Right kidney (tissue), 9 donors: Measurements from ENCODE around the gene SDR39U1.
A peak's percentile ranks its signal among the peaks of the same experiment; 100 is the strongest.
"Not testable (repeated sequence)": the region's sequence is repeated elsewhere in the genome, so short reads cannot be mapped to it uniquely, and the experiment has no call there.

Source experiments
- DNase-seq: peaks from one replicate; pipeline ENCODE4 v3.0.0-alpha.2; 2016
- long read RNA-seq, 8 donors: transcript quantifications; one replicate each; lab custom pipeline, GENCODE V29; 2026

SDR39U1 gene, protein sequence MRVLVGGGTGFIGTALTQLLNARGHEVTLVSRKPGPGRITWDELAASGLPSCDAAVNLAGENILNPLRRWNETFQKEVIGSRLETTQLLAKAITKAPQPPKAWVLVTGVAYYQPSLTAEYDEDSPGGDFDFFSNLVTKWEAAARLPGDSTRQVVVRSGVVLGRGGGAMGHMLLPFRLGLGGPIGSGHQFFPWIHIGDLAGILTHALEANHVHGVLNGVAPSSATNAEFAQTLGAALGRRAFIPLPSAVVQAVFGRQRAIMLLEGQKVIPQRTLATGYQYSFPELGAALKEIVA
- long read RNA-seq, donor 1, transcript SDR39U1-209 (4 exons, 1,203 nt) = minor isoform, 6 of 43 reads
- long read RNA-seq, donor 1, transcript SDR39U1-203 (5 exons, 1,507 nt) = major isoform, 13 of 43 reads
- long read RNA-seq, donor 1, transcript SDR39U1-201 (6 exons, 1,233 nt) = major isoform, 13 of 43 reads
- long read RNA-seq, donor 1, partial matches to known transcripts = 0 of 43 reads
- long read RNA-seq, donor 1, other reads (novel, unspliced or antisense) = 0 of 43 reads
- long read RNA-seq, donor 2, transcript SDR39U1-201 (6 exons, 1,233 nt) = major isoform, 12 of 19 reads
- long read RNA-seq, donor 2, partial matches to known transcripts = 0 of 19 reads
- long read RNA-seq, donor 2, other reads (novel, unspliced or antisense) = 0 of 19 reads
- long read RNA-seq, donor 3, transcript SDR39U1-205 (2 exons, 648 nt) = major isoform, 5 of 13 reads
- long read RNA-seq, donor 3, partial matches to known transcripts = 0 of 13 reads
- long read RNA-seq, donor 3, other reads (novel, unspliced or antisense) = 0 of 13 reads
- long read RNA-seq, donor 4, transcript SDR39U1-209 (4 exons, 1,203 nt) = minor isoform, 6 of 35 reads
- long read RNA-seq, donor 4, transcript SDR39U1-203 (5 exons, 1,507 nt) = minor isoform, 6 of 35 reads
- long read RNA-seq, donor 4, transcript SDR39U1-205 (2 exons, 648 nt) = minor isoform, 7 of 35 reads
- long read RNA-seq, donor 4, transcript SDR39U1-201 (6 exons, 1,233 nt) = major isoform, 12 of 35 reads
- long read RNA-seq, donor 4, partial matches to known transcripts = 0 of 35 reads
- long read RNA-seq, donor 4, other reads (novel, unspliced or antisense) = 0 of 35 reads
- long read RNA-seq, donor 5, transcript SDR39U1-203 (5 exons, 1,507 nt) = minor isoform, 6 of 32 reads
- long read RNA-seq, donor 5, transcript SDR39U1-201 (6 exons, 1,233 nt) = major isoform, 12 of 32 reads
- long read RNA-seq, donor 5, partial matches to known transcripts = 0 of 32 reads
- long read RNA-seq, donor 5, other reads (novel, unspliced or antisense) = 0 of 32 reads
- long read RNA-seq, donor 6, transcript SDR39U1-203 (5 exons, 1,507 nt) = minor isoform, 5 of 29 reads
- long read RNA-seq, donor 6, transcript SDR39U1-205 (2 exons, 648 nt) = minor isoform, 5 of 29 reads
- long read RNA-seq, donor 6, transcript SDR39U1-201 (6 exons, 1,233 nt) = major isoform, 11 of 29 reads
- long read RNA-seq, donor 6, partial matches to known transcripts = 0 of 29 reads
- long read RNA-seq, donor 6, other reads (novel, unspliced or antisense) = 0 of 29 reads
- long read RNA-seq, donor 7 = 0 reads
- long read RNA-seq, donor 8, transcript SDR39U1-203 (5 exons, 1,507 nt) = minor isoform, 10 of 43 reads
- long read RNA-seq, donor 8, transcript SDR39U1-201 (6 exons, 1,233 nt) = major isoform, 19 of 43 reads
- long read RNA-seq, donor 8, partial matches to known transcripts = 0 of 43 reads
- long read RNA-seq, donor 8, other reads (novel, unspliced or antisense) = 0 of 43 reads

DNA sequence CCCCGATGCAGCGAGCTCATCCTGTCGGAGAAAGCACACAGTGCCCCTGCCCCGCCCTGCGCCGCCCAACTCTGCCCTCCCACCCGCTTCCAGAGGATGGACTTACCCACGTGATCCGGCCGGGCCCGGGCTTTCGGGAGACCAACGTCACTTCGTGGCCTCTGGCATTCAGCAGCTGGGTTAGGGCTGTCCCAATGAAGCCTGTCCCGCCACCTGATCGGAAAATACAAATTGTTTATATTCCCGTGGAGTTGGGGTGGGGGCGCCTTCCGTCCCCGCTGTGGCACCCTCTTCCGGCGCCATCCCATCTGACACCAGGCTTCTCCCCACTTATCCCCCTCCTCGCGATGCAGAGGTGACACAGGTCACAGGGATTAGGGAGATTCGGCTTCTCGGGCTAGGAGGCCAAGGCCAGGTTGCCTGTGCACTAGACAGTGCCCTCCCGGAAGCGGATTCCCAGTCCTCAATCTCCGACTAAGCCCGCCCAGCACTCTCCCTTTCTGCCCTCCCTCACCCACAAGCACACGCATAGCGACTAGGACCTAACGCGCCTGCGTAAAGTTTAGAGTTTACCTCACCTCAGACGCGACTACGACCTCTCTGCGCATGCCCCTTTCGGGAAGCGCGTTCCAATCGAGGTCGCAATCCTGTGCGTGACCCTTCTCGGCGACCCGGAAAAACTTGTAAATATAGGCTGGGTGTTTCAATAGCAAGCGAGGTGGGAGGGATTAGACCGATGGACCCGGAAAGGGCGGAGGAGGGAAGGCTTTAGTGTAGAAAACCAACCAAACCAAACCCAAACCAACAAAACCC, at the start of gene SDR39U1:
Gene SDR39U1, minus strand, starts transcription at position 537 of the 813 bp plus-strand sequence. Its CDS starts 7 bp downstream, at position 530.
- peak; percentile 90 for DNase-seq

DNA sequence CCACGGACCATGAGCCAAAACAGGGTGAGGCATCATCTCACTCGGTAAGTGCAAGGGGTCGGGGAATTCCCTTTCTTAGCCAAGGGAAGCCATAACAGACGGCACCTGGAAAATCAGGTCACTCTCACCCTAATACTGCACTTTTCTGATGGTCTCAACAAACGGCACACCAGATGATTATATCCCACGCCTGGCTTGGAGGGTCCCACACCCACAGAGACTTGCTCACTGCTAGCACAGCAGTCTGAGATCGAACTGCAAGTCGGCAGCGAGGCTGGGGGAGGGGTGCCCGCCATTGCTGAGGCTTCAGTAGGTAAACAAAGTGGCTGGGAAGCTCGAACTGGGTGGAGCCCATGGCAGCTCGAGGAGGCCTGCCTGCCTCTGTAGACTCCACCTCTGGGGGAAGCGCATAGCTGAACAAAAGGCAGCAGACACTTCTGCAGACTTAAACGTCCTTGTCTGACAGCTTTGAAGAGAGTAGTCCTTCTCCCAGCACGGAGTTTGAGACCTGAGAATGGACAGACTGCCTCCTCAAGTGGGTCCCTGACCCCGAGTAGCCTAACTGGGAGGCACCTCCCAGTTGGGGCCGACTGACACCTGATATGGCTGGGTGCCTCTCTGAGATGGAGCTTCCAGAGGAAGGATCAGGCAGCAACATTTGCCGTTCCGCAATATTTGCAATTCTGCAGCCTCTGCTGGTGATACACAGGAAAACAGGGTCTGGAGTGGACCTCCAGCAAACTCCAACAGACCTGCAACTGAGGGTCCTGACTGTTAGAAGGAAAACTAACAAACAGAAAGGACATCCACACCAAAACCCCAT, 49.2 kb upstream of the SDR39U1 start:
- not testable (repeated sequence) for DNase-seq

DNA sequence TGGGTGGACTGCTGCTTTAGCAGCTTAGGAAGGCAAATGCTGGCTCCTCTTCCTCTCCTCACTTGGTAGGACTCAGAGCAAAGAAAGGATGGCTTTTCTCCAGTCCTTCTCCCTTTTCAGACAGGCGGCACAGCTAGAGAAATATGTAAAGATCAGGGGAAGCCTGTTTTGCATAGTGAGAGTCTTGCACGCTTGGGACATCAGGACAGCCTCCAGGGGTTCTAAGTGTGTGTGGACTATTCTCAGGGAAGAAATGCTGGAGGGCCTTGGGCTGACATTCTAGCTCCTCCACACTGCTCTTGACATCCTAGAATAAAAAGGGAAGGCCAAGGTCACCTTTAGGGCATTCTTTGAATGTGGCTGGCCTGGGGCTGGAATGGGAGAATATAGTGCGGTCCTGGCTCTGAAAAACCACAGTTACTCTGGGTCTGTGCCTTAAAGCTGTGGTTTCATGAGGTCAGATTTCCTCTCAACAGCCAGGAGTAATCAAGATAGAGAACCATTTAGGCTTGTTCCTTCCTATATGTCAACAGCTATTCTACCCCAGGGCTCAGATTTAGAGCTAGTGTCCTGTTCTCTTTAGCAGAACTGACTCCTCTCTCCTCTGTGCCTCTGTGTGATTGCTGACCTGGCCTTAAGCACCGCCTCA, 41.2 kb upstream of the SDR39U1 start:
- no peak for DNase-seq

DNA sequence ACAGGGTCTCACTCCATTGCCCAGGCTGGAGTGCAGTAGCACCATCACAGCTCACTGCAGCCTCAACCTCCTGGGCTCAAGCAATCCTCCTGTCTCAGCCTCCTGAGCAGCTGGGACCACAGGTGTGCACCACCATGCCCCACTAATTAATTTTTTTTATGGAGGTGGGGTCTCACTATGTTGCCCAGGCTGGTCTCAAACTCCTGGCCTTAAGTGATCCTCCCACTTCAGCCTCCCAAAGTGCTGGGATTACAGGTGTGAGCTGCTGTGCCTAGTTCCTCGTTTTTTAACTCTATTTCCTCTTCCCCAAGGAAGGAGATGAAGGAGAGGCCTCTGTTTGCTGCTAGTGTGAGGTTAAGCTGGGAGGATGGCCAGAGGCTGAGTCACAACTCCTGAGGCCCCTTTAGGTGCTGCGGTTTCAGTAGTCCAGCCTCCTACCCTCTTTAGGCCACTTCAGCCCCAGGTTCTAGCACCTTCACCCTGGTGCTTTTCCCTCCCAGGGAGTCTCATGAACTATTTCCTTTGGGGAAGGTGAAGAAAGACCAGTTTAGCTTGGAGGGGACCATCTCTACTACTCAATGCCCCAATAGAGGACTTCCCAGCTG, 40.2 kb upstream of the SDR39U1 start:
- not testable (repeated sequence) for DNase-seq

DNA sequence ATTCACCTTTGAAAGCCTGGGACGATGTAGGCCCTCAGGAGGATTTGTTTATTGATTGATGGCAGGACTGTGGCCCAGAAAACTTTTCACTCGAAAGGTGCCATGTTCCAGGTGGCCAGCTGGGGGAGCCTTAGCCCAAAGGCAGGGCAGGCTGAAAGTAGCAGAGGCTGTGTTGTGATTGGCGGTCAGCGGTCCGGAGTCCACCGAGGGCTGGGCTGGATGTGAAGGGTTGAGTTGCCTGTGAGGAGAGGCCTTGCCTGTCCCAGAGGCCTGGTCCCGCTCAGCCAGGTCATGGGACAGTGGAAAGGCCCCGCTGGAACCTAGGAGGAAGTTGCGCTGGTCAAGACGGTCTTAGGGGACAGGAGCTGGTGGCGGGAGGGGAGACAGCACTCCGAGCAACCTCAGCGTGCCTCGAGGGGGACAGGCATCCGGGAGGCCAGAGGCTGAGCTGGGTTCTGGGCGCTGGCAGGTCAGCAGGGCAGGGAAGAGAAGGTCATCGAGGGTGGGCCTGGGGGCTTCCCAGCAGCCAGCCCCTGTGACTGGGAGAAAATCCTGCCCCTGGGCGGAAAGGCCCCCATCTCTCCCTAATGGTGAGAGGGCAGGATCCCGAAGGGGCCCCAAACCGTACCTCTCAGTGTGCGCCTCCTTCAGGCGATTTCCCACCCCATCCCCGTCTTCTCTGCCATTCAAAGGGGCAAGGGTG, 39.2 kb upstream of the SDR39U1 start:
- peak; percentile 8 for DNase-seq

DNA sequence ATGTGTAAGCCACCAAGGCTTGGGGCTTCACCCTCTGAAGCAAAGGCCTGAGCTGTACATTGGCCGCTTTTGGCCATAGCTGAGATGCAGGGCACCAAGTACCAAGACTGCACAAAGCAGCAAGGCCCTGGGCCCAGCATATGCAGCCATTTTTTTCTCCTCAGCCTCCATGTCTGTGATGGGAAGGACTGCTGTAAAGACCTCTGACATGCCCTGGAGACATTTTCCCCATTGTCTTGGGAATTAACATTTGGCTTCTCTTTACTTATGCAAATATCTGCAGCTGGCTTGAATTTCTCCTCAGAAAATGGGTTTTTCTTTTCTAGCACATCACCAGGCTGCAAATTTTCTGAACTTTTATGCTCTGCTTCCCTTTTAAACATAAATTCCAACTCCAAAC, 37.4 kb upstream of the SDR39U1 start:
- DNase-seq = not testable (repeated sequence)

DNA sequence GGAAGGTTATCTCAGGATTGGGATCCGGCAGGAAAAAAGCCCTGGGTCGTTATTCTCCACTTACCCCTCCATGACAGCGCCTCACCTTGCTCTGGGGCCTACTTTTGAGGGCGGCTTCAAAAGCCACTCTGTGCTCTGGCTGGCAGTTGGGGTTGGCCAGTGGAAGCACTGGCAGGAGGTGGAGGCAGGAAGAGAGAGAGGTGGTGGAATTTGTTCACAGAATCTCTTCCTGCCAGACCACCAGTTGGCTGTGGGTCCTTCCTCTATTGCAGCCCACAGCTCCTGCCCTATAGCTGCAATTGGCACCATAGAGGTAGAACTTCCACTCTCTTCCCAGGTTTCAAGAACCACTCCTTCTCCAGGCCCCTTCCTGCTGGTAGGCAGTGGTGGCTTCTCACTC, 32.7 kb upstream of the SDR39U1 start:
- no peak for DNase-seq

DNA sequence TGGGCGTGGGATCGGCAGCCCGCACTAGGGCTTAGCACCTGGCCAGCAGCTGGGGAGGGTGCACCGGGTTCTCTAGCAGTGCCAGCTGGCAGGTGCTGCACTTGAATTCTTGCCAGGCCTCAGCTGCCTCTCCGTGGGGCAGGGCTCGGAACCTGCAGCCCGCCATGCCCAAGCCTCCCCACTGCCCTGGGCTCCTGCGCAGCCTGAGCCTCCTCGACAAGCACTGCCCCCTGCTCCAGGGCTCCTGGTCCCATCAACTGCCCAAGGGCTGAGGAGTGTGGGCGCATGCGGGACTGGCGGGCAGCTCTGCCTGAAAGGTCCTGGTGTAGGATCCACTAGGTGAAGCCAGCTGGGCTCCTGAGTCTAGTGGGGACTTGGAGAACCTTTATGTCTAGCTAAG, 30.6 kb upstream of the SDR39U1 start:
- DNase-seq = no peak

DNA sequence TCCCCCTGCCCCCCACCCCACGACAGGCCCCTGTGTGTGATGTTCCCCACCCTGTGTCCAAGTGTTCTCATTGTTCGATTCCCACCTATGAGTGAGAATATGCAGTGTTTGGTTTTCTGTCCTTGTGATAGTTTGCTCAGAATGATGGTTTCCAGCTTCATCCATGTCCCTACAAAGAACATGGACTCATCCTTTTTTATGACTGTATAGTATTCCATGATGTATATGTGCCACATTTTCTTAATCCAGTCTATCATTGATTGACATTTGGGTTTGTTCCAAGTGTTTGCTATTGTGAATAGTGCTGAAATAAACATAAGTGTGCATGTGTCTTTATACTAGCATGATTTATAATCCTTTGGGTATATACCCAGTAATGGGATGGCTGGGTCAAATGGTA, 27.9 kb upstream of the SDR39U1 start:
- DNase-seq = not testable (repeated sequence)

DNA sequence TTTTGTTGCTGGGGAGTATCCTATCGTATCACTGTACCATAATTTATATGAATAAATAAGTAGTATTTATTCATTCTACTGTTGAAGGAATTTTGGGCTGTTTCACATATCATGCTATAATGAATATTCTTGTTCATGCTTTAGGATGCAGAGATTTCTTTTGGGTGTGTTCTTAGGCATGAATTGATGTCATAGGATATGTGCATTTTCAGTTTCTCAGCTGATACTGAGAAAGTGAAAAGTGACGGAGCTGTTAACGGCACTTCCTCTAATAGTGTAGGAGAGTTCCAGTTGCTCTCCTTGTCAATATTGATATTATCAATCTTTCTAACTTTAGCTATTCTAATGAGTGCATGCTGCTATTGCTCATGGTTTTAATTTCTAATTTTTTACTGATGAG, 23.2 kb upstream of the SDR39U1 start:
- no peak for DNase-seq

DNA sequence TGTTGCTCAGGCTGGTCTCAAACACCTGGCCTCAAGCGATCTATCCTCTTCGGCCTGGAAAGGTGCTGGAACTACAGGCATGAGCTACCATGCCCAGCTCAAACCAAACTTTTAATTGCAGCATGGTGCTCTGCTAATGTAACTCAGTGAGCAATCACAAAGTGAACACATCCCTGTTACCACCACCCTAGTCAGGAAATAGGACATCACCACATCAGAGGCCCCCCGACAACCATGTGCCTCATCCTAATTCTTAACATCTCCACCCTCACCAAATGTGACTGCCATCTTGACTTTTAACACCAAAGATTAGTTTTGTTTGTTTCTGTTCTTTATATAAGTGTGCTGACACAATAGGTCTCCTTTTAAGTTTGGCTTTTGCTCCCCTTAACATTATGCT, 22.8 kb upstream of the SDR39U1 start:
- DNase-seq = no peak

DNA sequence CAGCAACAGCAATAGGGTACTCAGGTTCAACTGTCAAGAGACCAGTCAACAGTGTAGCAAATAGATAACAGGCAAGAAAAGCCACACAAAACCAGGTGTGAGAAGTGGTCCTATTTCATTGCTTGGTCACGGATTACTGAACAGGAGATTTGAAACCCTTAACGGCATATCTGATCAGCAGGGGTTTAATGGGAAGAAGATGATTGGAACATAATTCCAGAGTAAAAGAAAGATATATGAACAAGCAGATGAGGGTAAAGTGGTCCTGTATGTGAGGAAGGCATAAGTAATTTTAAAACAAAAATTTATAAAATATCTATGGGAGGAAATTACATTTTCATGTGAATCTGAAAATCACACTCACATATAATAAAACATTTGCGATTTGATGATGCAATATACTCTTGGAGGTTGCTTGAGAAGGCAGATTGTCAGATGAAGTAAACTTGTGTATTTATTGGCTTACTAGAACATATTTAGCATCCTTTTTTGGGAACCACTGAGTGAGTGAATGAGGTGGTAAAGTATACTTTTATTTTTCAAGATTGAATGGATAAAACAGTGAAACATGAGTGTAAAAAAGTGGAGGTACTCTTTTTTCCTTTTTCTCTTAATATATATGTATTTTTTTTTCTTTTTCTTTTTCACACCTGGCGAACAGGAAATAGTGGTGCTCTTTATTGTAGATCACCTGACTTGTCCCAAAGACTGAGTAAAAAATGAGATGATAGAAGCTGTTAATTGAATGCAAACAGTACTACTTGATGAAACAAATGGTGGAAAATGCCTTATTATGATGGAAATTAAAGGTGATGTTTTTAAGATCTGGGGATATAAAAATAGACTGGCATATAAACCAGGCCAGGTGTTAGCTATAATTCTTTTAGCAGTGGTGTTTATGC, 21.6 kb upstream of the SDR39U1 start:
- DNase-seq = no peak

DNA sequence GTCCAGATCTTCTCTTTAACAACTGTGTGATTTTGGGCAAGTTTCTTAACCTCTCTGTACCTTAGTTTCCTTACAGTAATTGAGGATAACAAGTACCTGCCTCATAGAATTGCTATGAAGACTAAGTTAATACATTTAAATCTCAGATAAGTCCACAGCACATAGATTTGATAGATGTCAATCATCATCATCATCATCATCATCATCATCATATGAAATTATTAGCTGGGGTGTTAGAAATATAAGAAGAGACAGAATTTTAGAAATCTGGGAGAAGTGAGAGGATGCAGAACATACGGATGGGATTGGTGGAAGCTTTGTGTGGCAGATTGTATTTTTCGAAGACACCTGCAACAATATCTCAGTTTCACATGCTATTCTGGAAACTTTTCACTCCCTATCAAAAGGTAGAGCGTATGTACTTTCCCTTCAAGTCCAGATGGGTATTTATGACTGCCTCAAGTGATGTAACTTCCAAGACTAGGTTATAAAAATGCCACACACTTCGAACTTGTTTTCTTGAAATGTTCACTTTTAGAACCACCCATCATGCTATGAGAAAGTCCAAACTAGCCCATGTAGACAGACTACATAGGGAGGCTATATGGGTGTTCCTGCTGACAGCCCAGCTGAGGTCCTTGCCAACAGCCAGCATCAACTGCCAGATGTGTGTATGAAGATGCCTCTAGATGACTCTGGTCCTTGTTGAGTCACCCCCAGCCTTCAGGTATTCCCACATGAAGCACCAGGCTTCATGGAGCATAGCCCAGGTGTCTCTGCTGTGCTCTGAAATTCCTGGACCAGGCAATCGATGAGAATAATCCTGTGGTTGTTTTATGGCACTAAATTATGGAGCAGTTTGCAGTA, 20.7 kb upstream of the SDR39U1 start:
- no peak for DNase-seq

DNA sequence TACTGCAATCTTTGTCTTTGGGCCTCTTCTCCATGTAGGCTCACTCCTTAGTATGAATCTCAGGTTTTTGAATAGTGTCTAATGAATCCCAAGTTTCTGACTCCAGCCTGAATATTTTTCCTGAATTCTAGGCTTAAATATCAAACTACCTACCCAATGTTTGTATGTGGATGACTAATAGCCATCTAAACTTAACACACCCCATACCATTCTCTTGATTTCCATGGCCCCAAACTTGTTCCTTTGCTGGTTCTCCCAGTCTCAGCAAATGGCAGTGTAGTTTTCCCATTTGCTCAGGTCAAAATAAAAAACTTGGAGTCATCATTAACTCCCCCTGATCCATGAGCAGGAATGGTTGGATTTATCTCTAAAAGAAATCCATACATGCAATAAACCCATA, 18.8 kb upstream of the SDR39U1 start:
- DNase-seq = no peak

DNA sequence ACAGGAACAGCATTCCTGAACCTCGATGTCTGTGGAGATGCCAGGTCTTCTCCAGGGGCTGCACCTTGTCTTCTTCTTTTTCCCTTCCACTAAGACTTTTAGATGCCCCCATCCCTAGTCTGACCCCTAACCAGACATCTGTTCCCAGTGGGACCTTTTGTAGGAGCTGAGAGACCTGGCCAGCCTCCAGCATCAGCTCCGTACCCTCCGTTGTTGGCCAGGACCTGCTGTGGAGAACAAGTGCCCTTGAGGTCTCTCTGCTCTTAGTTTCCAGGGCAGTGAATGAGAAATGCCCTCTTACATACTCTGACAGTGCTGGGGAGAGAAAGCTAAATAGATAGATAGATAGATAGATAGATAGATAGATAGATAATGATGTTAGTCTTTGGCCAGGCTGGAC, 16.8 kb upstream of the SDR39U1 start:
- no peak for DNase-seq

DNA sequence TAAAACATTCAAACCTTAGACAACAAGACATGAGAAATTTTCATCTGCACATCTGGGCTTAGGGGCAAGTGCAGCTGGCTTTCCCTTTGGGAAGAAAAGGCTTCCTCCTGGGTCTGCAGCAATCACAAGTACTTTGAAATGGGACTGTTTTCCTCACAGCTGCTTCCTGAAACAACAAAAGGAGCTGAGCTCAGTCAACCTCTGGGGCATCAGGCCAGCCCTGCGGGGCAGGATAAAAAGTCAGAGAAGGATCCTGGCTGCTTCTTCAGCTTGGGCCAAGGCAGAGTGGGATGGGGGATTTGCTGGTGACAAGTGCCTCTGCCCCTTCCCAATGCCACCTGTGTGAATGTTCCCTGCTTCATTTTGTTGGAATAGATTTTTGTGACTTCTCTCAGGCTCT, 16.2 kb upstream of the SDR39U1 start:
- no peak for DNase-seq
